GM23338 (cell line): ENCODE measurements around the gene TTC6. TPM values are rescaled to one million over a fixed set of nuclear protein-coding genes. Genes with fewer than 3 reads are reported as not detected.

Source experiments
- ATAC-seq: fragments of 200-7000 bp; cut with Tn5 transposase; 3 replicates; pipeline ENCODE4 v1.9.1; 2020
- DNase-seq: peaks from one replicate; pipeline ENCODE4 v3.0.0-alpha.2; 2015; ENCODE audit warnings: low spot score
- H2AFZ ChIP-seq: fragments of 200-600 bp; sonication (generic); 2 replicates; pipeline ENCODE4 v1.8.0; 2016; ENCODE audit warnings: antibody characterized with exemption, mild to moderate bottlenecking, moderate library complexity
- H3F3A ChIP-seq: fragments of 200-600 bp; sonication (generic); replicated peaks from 2 replicates; pipeline ENCODE4 v1.8.0; 2017; ENCODE audit warnings: antibody characterized with exemption, mixed run types, low read depth
- H3K27ac ChIP-seq: fragments of 200-600 bp; sonication (generic); 2 replicates; pipeline ENCODE4 v1.6.1; 2016; ENCODE audit warnings: low read depth
- H3K27me3 ChIP-seq: fragments of 200-600 bp; sonication (generic); 2 replicates; pipeline ENCODE4 v1.8.0; 2016; ENCODE audit warnings: mild to moderate bottlenecking, mixed run types, moderate library complexity; ENCODE audit not compliant: insufficient read depth
- H3K36me3 ChIP-seq: fragments of 200-600 bp; sonication (generic); 2 replicates; pipeline ENCODE4 v1.8.0; 2016; ENCODE audit warnings: mild to moderate bottlenecking; ENCODE audit not compliant: insufficient read depth
- H3K4me1 ChIP-seq: fragments of 200-600 bp; sonication (generic); 2 replicates; pipeline ENCODE4 v1.8.0; 2016; ENCODE audit warnings: mild to moderate bottlenecking, moderate library complexity; ENCODE audit not compliant: insufficient read depth
- H3K4me2 ChIP-seq: fragments of 200-600 bp; sonication (generic); 2 replicates; pipeline ENCODE4 v1.7.1; 2017; ENCODE audit warnings: mixed run types
- H3K4me3 ChIP-seq: fragments of 200-600 bp; sonication (generic); 2 replicates; pipeline ENCODE4 v1.6.1; 2016; ENCODE audit warnings: mixed run types
- H3K79me2 ChIP-seq: fragments of 200-600 bp; sonication (generic); replicated peaks from 2 replicates; pipeline ENCODE4 v1.8.0; 2017; ENCODE audit warnings: mild to moderate bottlenecking; ENCODE audit not compliant: insufficient read depth
- H3K9me2 ChIP-seq: fragments of 200-600 bp; sonication (generic); 2 replicates; pipeline ENCODE4 v1.8.0; 2017; ENCODE audit not compliant: insufficient read depth
- H4K20me1 ChIP-seq: fragments of 200-600 bp; sonication (generic); replicated peaks from 2 replicates; pipeline ENCODE4 v1.8.0; 2017; ENCODE audit warnings: mild to moderate bottlenecking; ENCODE audit not compliant: insufficient read depth
- H3K27ac Mint-ChIP-seq: 2 replicates; pipeline ENCODE4 v1.8.0; 2020; ENCODE audit warnings: inconsistent platforms, mild to moderate bottlenecking, moderate library complexity, mixed read lengths
- H3K27me3 Mint-ChIP-seq: 3 replicates; pipeline ENCODE4 v1.8.0; 2022; ENCODE audit warnings: low read depth, mild to moderate bottlenecking, moderate library complexity, mixed read lengths, inconsistent platforms; ENCODE audit not compliant: insufficient read depth, poor library complexity
- H3K36me3 Mint-ChIP-seq: 3 replicates; pipeline ENCODE4 v1.8.0; 2021; ENCODE audit warnings: low read depth, mild to moderate bottlenecking, inconsistent platforms, moderate library complexity, mixed read lengths
- H3K4me1 Mint-ChIP-seq: 3 replicates; pipeline ENCODE4 v1.8.0; 2020; ENCODE audit warnings: mild to moderate bottlenecking, inconsistent platforms, mixed read lengths
- H3K4me3 Mint-ChIP-seq: 3 replicates; pipeline ENCODE4 v1.8.0; 2021; ENCODE audit warnings: moderate library complexity, mild to moderate bottlenecking, inconsistent platforms, mixed read lengths
- H3K9me3 Mint-ChIP-seq: 3 replicates; pipeline ENCODE4 v1.8.0; 2020; ENCODE audit warnings: moderate library complexity, mild to moderate bottlenecking, inconsistent platforms, mixed read lengths
- CREB1 ChIP-seq: fragments of 250-450 bp; sonication (Bioruptor Pico); IDR thresholded peaks from 2 replicates; pipeline ENCODE4 v1.5.0; 2020; ENCODE audit warnings: low read depth, mild to moderate bottlenecking, moderate library complexity
- EZH2 ChIP-seq: fragments of 200-600 bp; sonication (generic); IDR thresholded peaks from one replicate; pipeline ENCODE4 v1.8.0; 2017; ENCODE audit warnings: antibody characterized with exemption, mild to moderate bottlenecking, low read depth; ENCODE audit not compliant: unreplicated experiment
- EZH2phosphoT487 ChIP-seq: fragments of 200-600 bp; sonication (generic); IDR thresholded peaks from one replicate; pipeline ENCODE4 v1.8.1; 2018; ENCODE audit warnings: antibody characterized with exemption; ENCODE audit not compliant: unreplicated experiment
- JUNB ChIP-seq: IDR thresholded peaks from one replicate; pipeline ENCODE4 v1.6.1; 2016; ENCODE audit warnings: antibody characterized with exemption; ENCODE audit not compliant: unreplicated experiment
- NANOG ChIP-seq: IDR thresholded peaks from 2 replicates; pipeline ENCODE4 v1.6.1; 2016; ENCODE audit warnings: antibody characterized with exemption, borderline replicate concordance
- POLR2AphosphoS5 ChIP-seq: IDR thresholded peaks from 2 replicates; pipeline ENCODE4 v1.6.1; 2016; ENCODE audit warnings: antibody characterized with exemption, low read depth
- STAT1 ChIP-seq: IDR thresholded peaks from one replicate; pipeline ENCODE4 v1.6.1; 2016; ENCODE audit warnings: antibody characterized with exemption; ENCODE audit not compliant: unreplicated experiment
- ZNF114 ChIP-seq: fragments of 250-450 bp; sonication (Bioruptor Pico); IDR thresholded peaks from 2 replicates; pipeline ENCODE4 v1.5.0; 2020; ENCODE audit warnings: mild to moderate bottlenecking, moderate library complexity
- ZNF331 ChIP-seq: fragments of 250-450 bp; sonication (Bioruptor Pico); IDR thresholded peaks from 2 replicates; pipeline ENCODE4 v1.5.0; 2020; ENCODE audit warnings: low read depth, mild to moderate bottlenecking, moderate library complexity
- polyA plus RNA-seq: library from polyadenylated mRNA; unstranded; fragments of >200 nt; fragmentation: Nextera tagmentation; extraction: Ambion mirVana; gene quantifications from 2 replicates; pipeline ENCODE4 v1.2.1, GENCODE V29; 2016
- total RNA-seq: library from RNA; depleted of rRNA; stranded (reverse); fragments of >200 nt; shearing (Covaris generic); gene quantifications from 2 replicates; pipeline ENCODE4 v1.2.3, GENCODE V29; 2014
- TF ChIP-seq, protein P1 (sequence below): IDR thresholded peaks from 2 replicates; pipeline ENCODE4 v1.6.1; 2016; ENCODE audit warnings: antibody characterized with exemption
- TF ChIP-seq, protein P2 (sequence below): IDR thresholded peaks from one replicate; pipeline ENCODE4 v1.6.1; 2018; ENCODE audit warnings: antibody characterized with exemption; ENCODE audit not compliant: unreplicated experiment
- TF ChIP-seq, protein P3 (sequence below), 2 experiments: fragments of 200-600 bp in 1 of 2; sonication (generic) in 1 of 2; conservative IDR thresholded peaks; 2 replicates each; pipeline versions ENCODE4 v1.5.1 to v1.6.1; 2016 to 2017; ENCODE audit warnings: antibody characterized with exemption in 2 of 2, low read depth in 2 of 2, mild to moderate bottlenecking in 2 of 2, moderate library complexity in 1 of 2
- TF ChIP-seq, protein P4 (sequence below): fragments of 250-450 bp; sonication (Bioruptor Pico); IDR thresholded peaks from 2 replicates; pipeline ENCODE4 v1.5.0; 2020; ENCODE audit warnings: mild to moderate bottlenecking, moderate library complexity

The TTC6 gene
- total and polyA plus RNA-seq, 2 experiments from 2014 or later = 0.31 TPM; not detected in 1

DNA sequence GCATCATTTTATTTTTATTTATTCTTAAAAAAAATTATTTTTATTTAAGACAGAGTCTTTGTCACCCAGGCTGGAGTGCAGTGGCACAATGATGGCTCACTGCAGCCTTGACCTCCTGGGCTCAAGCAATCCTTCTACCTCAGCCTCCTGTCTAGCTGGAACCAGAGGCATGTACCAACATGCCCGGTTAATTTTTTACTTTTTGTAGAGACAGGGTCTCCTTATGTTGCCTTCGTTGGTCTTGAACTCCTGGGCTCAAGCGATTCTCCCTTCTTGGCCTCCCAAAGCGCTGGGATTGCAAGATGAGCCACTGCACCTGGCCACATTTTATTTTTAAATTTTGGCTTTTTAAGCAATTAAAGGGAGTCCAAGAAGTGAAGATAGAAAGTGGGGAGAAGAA, 21.4 kb downstream of the TTC6 start:
- Mint-ChIP-seq H3K4me3 (no peak overlapping the region), H3K9me3 (peaks cover 48% of the 10 kb centered on the region), H3K27me3 (peaks cover 19% of the 10 kb centered on the region), H3K4me1 (no peaks in the 10 kb centered on the region), H3K27ac (no peak overlapping the region), H3K36me3 (peaks cover 19% of the 10 kb centered on the region)
- ATAC-seq = no peak
- H3K4me2 ChIP-seq = no peak overlapping the region
- no peak overlapping the region for H3K27ac ChIP-seq
- H3K27me3 ChIP-seq = peaks cover 54% of the 10 kb centered on the region
- no peak for DNase-seq
- no peaks in the 10 kb centered on the region for H3K9me2 ChIP-seq
- H3K36me3 ChIP-seq = peaks cover 17% of the 10 kb centered on the region
- no peaks in the 10 kb centered on the region for H3K79me2 ChIP-seq
- no peak overlapping the region for H2AFZ ChIP-seq
- no peaks in the 10 kb centered on the region for H3K4me1 ChIP-seq
- no peaks in the 10 kb centered on the region for H4K20me1 ChIP-seq
- H3K4me3 ChIP-seq = no peak overlapping the region
- H3F3A ChIP-seq = no peaks in the 10 kb centered on the region
- no peak for TF ChIP-seq ZNF331 (CRISPR knock-in tag)
- no peak for TF ChIP-seq EZH2
- TF ChIP-seq, protein P1, sequence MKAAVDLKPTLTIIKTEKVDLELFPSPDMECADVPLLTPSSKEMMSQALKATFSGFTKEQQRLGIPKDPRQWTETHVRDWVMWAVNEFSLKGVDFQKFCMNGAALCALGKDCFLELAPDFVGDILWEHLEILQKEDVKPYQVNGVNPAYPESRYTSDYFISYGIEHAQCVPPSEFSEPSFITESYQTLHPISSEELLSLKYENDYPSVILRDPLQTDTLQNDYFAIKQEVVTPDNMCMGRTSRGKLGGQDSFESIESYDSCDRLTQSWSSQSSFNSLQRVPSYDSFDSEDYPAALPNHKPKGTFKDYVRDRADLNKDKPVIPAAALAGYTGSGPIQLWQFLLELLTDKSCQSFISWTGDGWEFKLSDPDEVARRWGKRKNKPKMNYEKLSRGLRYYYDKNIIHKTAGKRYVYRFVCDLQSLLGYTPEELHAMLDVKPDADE = no peak
- no peak for TF ChIP-seq POLR2AphosphoS5
- TF ChIP-seq, protein P2, sequence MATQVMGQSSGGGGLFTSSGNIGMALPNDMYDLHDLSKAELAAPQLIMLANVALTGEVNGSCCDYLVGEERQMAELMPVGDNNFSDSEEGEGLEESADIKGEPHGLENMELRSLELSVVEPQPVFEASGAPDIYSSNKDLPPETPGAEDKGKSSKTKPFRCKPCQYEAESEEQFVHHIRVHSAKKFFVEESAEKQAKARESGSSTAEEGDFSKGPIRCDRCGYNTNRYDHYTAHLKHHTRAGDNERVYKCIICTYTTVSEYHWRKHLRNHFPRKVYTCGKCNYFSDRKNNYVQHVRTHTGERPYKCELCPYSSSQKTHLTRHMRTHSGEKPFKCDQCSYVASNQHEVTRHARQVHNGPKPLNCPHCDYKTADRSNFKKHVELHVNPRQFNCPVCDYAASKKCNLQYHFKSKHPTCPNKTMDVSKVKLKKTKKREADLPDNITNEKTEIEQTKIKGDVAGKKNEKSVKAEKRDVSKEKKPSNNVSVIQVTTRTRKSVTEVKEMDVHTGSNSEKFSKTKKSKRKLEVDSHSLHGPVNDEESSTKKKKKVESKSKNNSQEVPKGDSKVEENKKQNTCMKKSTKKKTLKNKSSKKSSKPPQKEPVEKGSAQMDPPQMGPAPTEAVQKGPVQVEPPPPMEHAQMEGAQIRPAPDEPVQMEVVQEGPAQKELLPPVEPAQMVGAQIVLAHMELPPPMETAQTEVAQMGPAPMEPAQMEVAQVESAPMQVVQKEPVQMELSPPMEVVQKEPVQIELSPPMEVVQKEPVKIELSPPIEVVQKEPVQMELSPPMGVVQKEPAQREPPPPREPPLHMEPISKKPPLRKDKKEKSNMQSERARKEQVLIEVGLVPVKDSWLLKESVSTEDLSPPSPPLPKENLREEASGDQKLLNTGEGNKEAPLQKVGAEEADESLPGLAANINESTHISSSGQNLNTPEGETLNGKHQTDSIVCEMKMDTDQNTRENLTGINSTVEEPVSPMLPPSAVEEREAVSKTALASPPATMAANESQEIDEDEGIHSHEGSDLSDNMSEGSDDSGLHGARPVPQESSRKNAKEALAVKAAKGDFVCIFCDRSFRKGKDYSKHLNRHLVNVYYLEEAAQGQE = no peak
- no peak for TF ChIP-seq JUNB
- TF ChIP-seq, protein P3, sequence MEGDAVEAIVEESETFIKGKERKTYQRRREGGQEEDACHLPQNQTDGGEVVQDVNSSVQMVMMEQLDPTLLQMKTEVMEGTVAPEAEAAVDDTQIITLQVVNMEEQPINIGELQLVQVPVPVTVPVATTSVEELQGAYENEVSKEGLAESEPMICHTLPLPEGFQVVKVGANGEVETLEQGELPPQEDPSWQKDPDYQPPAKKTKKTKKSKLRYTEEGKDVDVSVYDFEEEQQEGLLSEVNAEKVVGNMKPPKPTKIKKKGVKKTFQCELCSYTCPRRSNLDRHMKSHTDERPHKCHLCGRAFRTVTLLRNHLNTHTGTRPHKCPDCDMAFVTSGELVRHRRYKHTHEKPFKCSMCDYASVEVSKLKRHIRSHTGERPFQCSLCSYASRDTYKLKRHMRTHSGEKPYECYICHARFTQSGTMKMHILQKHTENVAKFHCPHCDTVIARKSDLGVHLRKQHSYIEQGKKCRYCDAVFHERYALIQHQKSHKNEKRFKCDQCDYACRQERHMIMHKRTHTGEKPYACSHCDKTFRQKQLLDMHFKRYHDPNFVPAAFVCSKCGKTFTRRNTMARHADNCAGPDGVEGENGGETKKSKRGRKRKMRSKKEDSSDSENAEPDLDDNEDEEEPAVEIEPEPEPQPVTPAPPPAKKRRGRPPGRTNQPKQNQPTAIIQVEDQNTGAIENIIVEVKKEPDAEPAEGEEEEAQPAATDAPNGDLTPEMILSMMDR (conservative IDR thresholded peaks at IDR 0.05; ENCODE audit: low read depth in 2 of 2) = no peak
- TF ChIP-seq, protein P4, sequence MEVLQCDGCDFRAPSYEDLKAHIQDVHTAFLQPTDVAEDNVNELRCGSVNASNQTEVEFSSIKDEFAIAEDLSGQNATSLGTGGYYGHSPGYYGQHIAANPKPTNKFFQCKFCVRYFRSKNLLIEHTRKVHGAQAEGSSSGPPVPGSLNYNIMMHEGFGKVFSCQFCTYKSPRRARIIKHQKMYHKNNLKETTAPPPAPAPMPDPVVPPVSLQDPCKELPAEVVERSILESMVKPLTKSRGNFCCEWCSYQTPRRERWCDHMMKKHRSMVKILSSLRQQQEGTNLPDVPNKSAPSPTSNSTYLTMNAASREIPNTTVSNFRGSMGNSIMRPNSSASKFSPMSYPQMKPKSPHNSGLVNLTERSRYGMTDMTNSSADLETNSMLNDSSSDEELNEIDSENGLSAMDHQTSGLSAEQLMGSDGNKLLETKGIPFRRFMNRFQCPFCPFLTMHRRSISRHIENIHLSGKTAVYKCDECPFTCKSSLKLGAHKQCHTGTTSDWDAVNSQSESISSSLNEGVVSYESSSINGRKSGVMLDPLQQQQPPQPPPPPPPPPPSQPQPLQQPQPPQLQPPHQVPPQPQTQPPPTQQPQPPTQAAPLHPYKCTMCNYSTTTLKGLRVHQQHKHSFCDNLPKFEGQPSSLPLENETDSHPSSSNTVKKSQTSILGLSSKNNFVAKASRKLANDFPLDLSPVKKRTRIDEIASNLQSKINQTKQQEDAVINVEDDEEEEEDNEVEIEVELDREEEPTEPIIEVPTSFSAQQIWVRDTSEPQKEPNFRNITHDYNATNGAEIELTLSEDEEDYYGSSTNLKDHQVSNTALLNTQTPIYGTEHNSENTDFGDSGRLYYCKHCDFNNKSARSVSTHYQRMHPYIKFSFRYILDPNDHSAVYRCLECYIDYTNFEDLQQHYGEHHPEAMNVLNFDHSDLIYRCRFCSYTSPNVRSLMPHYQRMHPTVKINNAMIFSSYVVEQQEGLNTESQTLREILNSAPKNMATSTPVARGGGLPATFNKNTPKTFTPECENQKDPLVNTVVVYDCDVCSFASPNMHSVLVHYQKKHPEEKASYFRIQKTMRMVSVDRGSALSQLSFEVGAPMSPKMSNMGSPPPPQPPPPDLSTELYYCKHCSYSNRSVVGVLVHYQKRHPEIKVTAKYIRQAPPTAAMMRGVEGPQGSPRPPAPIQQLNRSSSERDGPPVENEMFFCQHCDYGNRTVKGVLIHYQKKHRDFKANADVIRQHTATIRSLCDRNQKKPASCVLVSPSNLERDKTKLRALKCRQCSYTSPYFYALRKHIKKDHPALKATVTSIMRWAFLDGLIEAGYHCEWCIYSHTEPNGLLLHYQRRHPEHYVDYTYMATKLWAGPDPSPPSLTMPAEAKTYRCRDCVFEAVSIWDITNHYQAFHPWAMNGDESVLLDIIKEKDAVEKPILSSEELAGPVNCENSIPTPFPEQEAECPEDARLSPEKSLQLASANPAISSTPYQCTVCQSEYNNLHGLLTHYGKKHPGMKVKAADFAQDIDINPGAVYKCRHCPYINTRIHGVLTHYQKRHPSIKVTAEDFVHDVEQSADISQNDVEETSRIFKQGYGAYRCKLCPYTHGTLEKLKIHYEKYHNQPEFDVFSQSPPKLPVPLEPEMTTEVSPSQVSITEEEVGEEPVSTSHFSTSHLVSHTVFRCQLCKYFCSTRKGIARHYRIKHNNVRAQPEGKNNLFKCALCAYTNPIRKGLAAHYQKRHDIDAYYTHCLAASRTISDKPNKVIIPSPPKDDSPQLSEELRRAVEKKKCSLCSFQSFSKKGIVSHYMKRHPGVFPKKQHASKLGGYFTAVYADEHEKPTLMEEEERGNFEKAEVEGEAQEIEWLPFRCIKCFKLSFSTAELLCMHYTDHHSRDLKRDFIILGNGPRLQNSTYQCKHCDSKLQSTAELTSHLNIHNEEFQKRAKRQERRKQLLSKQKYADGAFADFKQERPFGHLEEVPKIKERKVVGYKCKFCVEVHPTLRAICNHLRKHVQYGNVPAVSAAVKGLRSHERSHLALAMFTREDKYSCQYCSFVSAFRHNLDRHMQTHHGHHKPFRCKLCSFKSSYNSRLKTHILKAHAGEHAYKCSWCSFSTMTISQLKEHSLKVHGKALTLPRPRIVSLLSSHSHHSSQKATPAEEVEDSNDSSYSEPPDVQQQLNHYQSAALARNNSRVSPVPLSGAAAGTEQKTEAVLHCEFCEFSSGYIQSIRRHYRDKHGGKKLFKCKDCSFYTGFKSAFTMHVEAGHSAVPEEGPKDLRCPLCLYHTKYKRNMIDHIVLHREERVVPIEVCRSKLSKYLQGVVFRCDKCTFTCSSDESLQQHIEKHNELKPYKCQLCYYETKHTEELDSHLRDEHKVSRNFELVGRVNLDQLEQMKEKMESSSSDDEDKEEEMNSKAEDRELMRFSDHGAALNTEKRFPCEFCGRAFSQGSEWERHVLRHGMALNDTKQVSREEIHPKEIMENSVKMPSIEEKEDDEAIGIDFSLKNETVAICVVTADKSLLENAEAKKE (CRISPR knock-in tag) = no peak
- no peak for TF ChIP-seq ZNF114 (CRISPR knock-in tag)
- no peak for TF ChIP-seq NANOG
- no peak for TF ChIP-seq CREB1
- TF ChIP-seq EZH2phosphoT487 = no peak
- TF ChIP-seq STAT1 = no peak
